ENCODE data around the gene MYO5C. TPM values are rescaled to one million over a fixed set of nuclear protein-coding genes. Genes with fewer than 3 reads are reported as not detected.

Gene MYO5C
- total RNA-seq, 4 donors from 2014 or later, result 28.9 to 36.9 (median 32.5) TPM

DNA sequence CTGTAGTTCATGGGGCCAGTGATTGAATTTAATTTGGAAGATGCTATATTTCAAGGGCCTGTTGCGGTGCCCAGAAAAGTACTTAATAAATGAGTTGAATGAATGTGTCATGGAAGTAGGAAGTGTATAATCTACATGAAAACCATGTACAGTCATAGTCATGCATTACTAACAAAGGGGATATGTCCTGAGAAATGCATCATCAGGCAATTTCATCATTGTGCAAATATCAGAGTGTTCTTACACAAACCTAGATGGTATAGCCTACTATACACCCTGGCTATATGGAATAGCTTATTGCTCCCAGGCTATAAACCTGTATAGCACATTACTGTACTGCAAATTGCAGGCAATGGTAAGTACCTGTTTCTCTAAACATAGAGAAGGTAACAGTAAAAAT, 10.7 kb upstream of the MYO5C start:
- no peaks in the 10 kb centered on the region for H3K36me3 ChIP-seq
- no peaks in the 10 kb centered on the region for H3K4me1 ChIP-seq
- DNase-seq, result no peak
- H3K27me3 ChIP-seq, result no peaks in the 10 kb centered on the region
- intact Hi-C loops (cut with DNase I; ENCODE audit: low total_unique reads), result no loop called here
- H3K27ac ChIP-seq, result no peak overlapping the region
- H3K4me3 ChIP-seq, result no peak overlapping the region
- TF ChIP-seq, protein P1, sequence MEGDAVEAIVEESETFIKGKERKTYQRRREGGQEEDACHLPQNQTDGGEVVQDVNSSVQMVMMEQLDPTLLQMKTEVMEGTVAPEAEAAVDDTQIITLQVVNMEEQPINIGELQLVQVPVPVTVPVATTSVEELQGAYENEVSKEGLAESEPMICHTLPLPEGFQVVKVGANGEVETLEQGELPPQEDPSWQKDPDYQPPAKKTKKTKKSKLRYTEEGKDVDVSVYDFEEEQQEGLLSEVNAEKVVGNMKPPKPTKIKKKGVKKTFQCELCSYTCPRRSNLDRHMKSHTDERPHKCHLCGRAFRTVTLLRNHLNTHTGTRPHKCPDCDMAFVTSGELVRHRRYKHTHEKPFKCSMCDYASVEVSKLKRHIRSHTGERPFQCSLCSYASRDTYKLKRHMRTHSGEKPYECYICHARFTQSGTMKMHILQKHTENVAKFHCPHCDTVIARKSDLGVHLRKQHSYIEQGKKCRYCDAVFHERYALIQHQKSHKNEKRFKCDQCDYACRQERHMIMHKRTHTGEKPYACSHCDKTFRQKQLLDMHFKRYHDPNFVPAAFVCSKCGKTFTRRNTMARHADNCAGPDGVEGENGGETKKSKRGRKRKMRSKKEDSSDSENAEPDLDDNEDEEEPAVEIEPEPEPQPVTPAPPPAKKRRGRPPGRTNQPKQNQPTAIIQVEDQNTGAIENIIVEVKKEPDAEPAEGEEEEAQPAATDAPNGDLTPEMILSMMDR (IDR thresholded peaks at IDR 0.05), result no peak
- TF ChIP-seq POLR2A (IDR thresholded peaks at IDR 0.05), result no peak
- H3K9me3 ChIP-seq, result no peaks in the 10 kb centered on the region

DNA sequence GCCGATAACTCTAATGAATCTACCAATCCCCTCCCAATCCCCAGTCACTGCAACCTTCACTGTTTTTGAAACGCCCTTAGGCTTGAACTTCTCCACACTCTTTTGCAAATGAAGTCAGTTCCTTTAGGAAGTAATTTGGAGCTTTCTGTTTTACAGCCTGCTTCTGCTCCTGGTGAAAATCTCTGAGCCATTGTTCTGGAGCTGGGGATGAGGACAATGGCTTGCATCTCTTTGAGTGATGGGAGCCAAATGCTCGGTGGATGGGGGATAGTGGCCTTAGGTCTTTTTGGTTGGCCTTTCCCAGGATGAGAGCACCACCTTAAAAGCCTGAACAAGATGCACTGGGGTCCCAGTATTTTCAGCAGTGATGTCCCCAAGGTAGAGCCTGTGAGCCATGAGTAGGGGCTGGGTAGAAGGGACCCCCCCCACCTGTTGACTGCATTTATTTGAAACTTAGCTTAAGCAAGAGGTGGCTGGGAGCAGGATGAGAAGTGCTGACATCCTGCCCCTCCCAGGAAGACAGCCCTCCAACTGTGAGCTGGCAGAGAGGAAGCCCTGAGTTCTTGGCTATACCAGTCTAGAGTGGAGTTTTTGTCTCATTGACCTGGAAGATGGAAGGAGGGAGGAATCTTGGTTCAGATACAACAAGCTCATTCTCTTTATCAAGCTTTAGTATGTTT, 7.6 kb upstream of the MYO5C start:
- Histone ChIP-seq H3K27ac (no peak overlapping the region), H3K4me1 (no peaks in the 10 kb centered on the region), H3K27me3 (no peaks in the 10 kb centered on the region), H3K4me3 (no peak overlapping the region), H3K9me3 (no peaks in the 10 kb centered on the region), H3K36me3 (no peaks in the 10 kb centered on the region)
- no peak for TF ChIP-seq POLR2A (IDR thresholded peaks at IDR 0.05)
- TF ChIP-seq, protein P1 (IDR thresholded peaks at IDR 0.05), result no peak
- intact Hi-C loops (cut with DNase I; ENCODE audit: low total_unique reads), result no loop called here
- no peak for DNase-seq

DNA sequence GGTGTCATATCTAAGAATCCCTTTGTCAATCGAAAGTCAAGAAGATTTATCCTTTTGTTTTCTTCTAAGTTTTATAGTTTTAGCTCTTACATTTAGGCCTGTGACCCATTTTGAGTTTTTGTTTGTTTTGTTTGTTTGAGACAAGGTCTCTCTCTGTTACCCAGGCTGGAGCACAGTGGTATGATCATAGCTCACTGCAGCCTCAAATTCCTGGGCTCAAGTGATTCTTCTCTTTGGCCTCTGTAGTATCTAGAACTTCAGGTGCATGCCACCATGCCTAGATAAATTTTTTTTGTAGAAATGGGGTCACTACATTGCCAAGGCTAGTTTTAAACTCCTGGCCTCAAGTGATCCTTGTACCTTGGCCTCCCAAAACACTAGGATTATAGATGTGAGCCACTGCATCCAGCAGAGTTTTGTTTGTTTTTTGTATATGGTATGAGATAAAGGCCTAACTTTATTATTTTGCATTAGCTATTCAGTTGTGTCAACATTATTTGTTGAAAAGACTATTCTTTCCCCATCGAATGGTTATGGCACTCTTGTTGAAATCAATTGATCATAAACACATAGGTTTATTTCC, 5.8 kb upstream of the MYO5C start:
- Histone ChIP-seq H3K4me1 (no peaks in the 10 kb centered on the region), H3K36me3 (no peaks in the 10 kb centered on the region), H3K4me3 (no peak overlapping the region), H3K9me3 (no peaks in the 10 kb centered on the region), H3K27me3 (no peaks in the 10 kb centered on the region), H3K27ac (no peak overlapping the region)
- TF ChIP-seq, protein P1 (IDR thresholded peaks at IDR 0.05), result no peak
- TF ChIP-seq POLR2A (IDR thresholded peaks at IDR 0.05), result no peak
- intact Hi-C loops (cut with DNase I; ENCODE audit: low total_unique reads), result no loop called here
- no peak for DNase-seq

DNA sequence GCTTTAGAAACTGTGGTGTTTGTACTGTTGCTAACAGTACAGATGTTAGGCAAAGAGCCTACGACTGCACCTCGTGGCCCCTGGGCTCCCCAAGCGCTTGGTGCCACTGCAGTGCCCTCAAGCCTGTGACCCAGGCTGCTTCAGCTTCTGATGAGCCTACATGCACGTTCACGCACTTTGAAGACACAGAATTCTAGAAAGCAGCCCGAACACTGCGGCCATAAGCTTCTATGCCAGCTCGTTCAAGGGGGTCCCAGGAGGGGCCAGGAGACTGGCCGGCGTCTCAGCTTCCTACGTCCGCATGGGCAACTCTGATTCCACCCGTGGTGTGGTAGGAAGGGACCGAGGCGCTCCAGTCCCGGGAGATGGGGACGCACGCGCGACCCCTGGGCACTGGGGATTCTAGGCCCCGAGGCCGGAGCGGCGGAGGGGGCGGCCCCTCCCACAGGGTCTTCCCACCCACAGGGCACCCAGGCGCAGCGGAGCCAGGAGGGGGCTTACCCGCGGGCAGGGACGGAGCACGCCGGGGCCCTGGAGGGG, 653 bp downstream of the MYO5C start:
- Histone ChIP-seq H3K27ac (peak overlapping the region; percentile 60 to 84), H3K36me3 (no peaks in the 10 kb centered on the region), H3K4me1 (peaks cover 0 to 9% of the 10 kb centered on the region in 2 donors), H3K27me3 (peaks cover 5 to 6% of the 10 kb centered on the region in 2 donors), H3K4me3 (peak overlapping the region; percentile 9 to 27), H3K9me3 (no peaks in the 10 kb centered on the region)
- intact Hi-C loops (cut with DNase I; ENCODE audit: low total_unique reads), result no loop called here
- no peak for TF ChIP-seq POLR2A (IDR thresholded peaks at IDR 0.05)
- TF ChIP-seq, protein P1 (IDR thresholded peaks at IDR 0.05), result no peak
- no peak for DNase-seq

DNA sequence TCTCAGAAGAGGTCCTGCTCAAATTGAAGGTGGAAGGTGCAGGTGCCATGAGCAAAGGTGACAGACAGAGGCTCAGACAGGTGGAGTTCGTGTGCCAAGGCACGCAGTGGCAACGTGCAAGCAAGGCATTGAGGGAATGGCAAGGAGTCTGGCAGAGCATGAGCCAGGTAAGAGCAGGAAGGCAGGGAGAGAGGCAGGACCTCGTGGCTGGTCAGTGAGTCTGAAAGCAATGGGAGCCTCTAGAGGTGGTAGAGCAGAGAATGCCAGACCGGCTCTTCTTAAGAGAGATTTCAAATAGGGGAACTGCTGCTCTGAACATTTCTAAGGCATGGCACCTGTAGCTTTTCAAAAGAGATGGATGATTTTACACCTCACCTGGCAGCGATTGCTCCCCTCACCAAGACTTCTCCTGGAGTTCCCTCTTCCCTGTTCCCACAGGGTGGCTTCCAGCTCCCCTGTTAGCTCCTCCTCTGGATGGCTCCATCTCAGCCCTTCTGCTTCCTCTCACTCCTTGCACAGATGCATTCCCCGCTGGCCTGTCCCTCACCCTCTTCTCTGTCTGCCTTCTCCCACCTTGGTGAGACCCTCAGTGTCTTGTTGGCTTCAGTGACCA, 2.7 kb downstream of the MYO5C start:
- peak overlapping the region in 1 of 2 donors; percentile 84 for H3K27ac ChIP-seq
- peaks cover 5 to 6% of the 10 kb centered on the region in 2 donors for H3K27me3 ChIP-seq
- no peak overlapping the region for H3K4me3 ChIP-seq
- no peaks in the 10 kb centered on the region for H3K9me3 ChIP-seq
- peaks cover 0 to 9% of the 10 kb centered on the region in 2 donors for H3K4me1 ChIP-seq
- no peaks in the 10 kb centered on the region for H3K36me3 ChIP-seq
- TF ChIP-seq, protein P1 (IDR thresholded peaks at IDR 0.05), result no peak
- TF ChIP-seq POLR2A (IDR thresholded peaks at IDR 0.05), result no peak
- intact Hi-C loops (cut with DNase I; ENCODE audit: low total_unique reads), result no loop called here
- DNase-seq, result no peak

Measured in uterus (tissue), 4 donors.